HEK293 (cell line): ENCODE results near the gene ZC3H7B.

Source experiments
- CTCF ChIA-PET: fragments of 350-600 bp; formaldehyde crosslinking; extraction: SDS; loops from one replicate; lab custom pipeline; 2021; ENCODE audit warnings: antibody characterized with exemption; lab: Yijun Ruan, JAX
- POLR2A ChIA-PET: fragments of 300-600 bp; formaldehyde crosslinking; extraction: SDS; loops from one replicate; lab custom pipeline; 2020; ENCODE audit warnings: antibody characterized with exemption, inconsistent platforms; lab: Yijun Ruan, JAX
- H3K27ac ChIP-seq: fragments of 200-500 bp; sonication (Bioruptor generic); 2 replicates; pipeline ENCODE4 v1.5.1; 2014; ENCODE audit warnings: low read depth, low read length, control low read depth, inconsistent platforms; ENCODE audit errors: extremely low read depth
- H3K36me3 ChIP-seq, 2 experiments: fragments of 200-500 bp in 1 of 2; sonication (Bioruptor generic) in 1 of 2; 1 replicate in 1 of 2; 2 replicates in 1 of 2; pipeline ENCODE4 v1.5.1; 2014 to 2017; ENCODE audit warnings: inconsistent platforms in 2 of 2, low read length in 2 of 2; ENCODE audit not compliant: control insufficient read depth in 2 of 2, insufficient read depth in 1 of 2
- H3K4me1 ChIP-seq: fragments of 200-500 bp; sonication (Bioruptor generic); 2 replicates; pipeline ENCODE4 v1.5.1; 2014; ENCODE audit warnings: mild to moderate bottlenecking, low read length, inconsistent platforms; ENCODE audit not compliant: control insufficient read depth, insufficient read depth
- H3K4me3 ChIP-seq: 2 replicates; pipeline ENCODE4 v1.5.1; 2011; ENCODE audit warnings: low read depth, mild to moderate bottlenecking, control low read depth, low read length, moderate library complexity
- H3K9me3 ChIP-seq: fragments of 200-500 bp; sonication (Bioruptor generic); 2 replicates; pipeline ENCODE4 v1.5.1; 2014; ENCODE audit warnings: low read depth, low read length, inconsistent platforms; ENCODE audit not compliant: control insufficient read depth, insufficient read depth
- ELK4 ChIP-seq: IDR thresholded peaks from 2 replicates; pipeline ENCODE4 v1.6.1; 2011; ENCODE audit warnings: mild to moderate bottlenecking, low read depth, low read length, borderline replicate concordance
- GFI1B ChIP-seq: fragments of 450-650 bp; formaldehyde crosslinking; IDR thresholded peaks from 2 replicates; pipeline ENCODE4 v1.5.1; 2016; ENCODE audit warnings: missing biosample characterization, missing genetic modification characterization
- KLF16 ChIP-seq: fragments of 450-650 bp; formaldehyde crosslinking; IDR thresholded peaks from 2 replicates; pipeline ENCODE4 v1.5.1; 2017; ENCODE audit warnings: missing biosample characterization, missing genetic modification characterization
- PRDM10 ChIP-seq: fragments of 450-650 bp; formaldehyde crosslinking; IDR thresholded peaks from 2 replicates; pipeline ENCODE4 v1.5.1; 2016; ENCODE audit warnings: missing biosample characterization, missing genetic modification characterization
- ZBTB17 ChIP-seq: fragments of 450-650 bp; formaldehyde crosslinking; IDR thresholded peaks from 2 replicates; pipeline ENCODE4 v1.5.1; 2016; ENCODE audit warnings: missing biosample characterization, missing genetic modification characterization
- ZFHX2 ChIP-seq: fragments of 450-650 bp; formaldehyde crosslinking; conservative IDR thresholded peaks from 2 replicates; pipeline ENCODE4 v1.5.1; 2016; ENCODE audit warnings: missing biosample characterization, missing genetic modification characterization
- ZNF157 ChIP-seq: fragments of 450-650 bp; formaldehyde crosslinking; IDR thresholded peaks from 2 replicates; pipeline ENCODE4 v1.5.1; 2016; ENCODE audit warnings: missing biosample characterization, missing genetic modification characterization
- ZNF202 ChIP-seq: fragments of 450-650 bp; formaldehyde crosslinking; IDR thresholded peaks from 2 replicates; pipeline ENCODE4 v1.5.1; 2016; ENCODE audit warnings: missing biosample characterization, missing genetic modification characterization, borderline replicate concordance
- ZNF24 ChIP-seq: fragments of 450-650 bp; formaldehyde crosslinking; IDR thresholded peaks from 2 replicates; pipeline ENCODE4 v1.5.1; 2016; ENCODE audit warnings: missing biosample characterization, missing genetic modification characterization
- ZNF501 ChIP-seq: fragments of 450-650 bp; formaldehyde crosslinking; IDR thresholded peaks from 2 replicates; pipeline ENCODE4 v1.5.1; 2016; ENCODE audit warnings: missing biosample characterization, missing genetic modification characterization
- ZNF776 ChIP-seq: fragments of 450-650 bp; formaldehyde crosslinking; IDR thresholded peaks from 2 replicates; pipeline ENCODE4 v1.5.0; 2017; ENCODE audit warnings: missing biosample characterization, missing genetic modification characterization, borderline replicate concordance
- TF ChIP-seq, protein P1 (sequence below): fragments of 450-650 bp; IDR thresholded peaks from 2 replicates; pipeline ENCODE4 v1.5.1; 2018; ENCODE audit warnings: missing biosample characterization, missing genetic modification characterization
- TF ChIP-seq, protein P2 (sequence below): fragments of 450-650 bp; formaldehyde crosslinking; optimal IDR thresholded peaks from 2 replicates; pipeline ENCODE3; 2016; ENCODE audit warnings: missing biosample characterization, mild to moderate bottlenecking, missing genetic modification characterization

The ZC3H7B gene

DNA sequence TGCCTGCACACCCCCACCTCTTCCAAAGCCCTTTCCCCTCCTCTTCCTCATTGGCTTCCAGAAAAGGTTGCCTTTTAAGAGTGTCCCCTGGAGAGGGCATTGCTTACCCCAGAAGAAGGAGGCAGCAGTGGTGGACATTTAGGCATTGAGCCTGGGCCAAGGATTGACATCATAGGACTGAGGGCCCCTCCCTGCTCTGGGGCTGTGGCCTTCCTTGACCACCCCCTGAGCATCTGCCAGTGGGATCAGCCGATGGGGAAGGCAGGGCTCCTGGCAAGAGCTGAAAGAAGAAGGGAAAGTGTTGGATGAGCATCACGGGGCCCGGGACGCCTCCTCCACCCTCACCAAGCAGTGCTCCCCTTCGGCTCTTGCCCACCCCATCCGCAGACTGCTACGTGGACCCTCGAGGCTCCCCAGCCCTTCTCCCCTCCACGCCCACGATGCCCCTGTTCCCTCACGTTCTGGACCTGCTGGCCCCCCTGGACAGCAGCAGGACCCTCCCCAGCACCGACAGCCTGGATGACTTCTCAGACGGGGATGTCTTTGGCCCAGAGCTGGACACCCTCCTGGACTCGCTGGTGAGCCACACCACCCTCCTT is 37.4 kb downstream of the ZC3H7B start (continued):
- peak; percentile 58 for TF ChIP-seq PRDM10 (tag by site-specific recombination)
- TF ChIP-seq ZNF501 (tag by site-specific recombination), result no peak
- no peak for TF ChIP-seq ZBTB17 (tag by site-specific recombination)
- TF ChIP-seq, all 188 proteins: peak for 3

DNA sequence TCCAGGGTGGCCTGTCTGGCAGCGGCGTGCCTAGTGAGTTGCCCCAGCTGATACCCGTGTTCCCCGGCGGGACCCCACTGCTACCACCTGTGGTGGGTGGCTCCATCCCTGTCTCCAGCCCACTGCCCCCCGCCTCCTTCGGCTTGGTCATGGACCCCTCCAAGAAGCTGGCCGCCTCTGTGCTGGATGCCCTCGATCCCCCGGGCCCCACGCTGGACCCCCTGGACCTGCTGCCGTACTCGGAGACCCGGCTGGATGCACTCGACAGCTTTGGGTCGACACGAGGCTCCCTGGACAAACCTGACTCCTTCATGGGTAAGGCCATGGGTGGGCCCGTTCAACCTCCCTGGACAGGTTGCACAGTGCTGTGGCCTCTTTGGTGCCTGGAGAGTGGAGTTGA is 38.5 kb downstream of the ZC3H7B start:
- no peak overlapping the region for H3K4me3 ChIP-seq
- CTCF ChIA-PET, result interaction anchor here (0.7 kb wide), 1 partner anchor 74 kb away, joined by 3 read pairs; no protein-coding TSS in a partner anchor
- POLR2A ChIA-PET, result no interaction called here
- no peak for TF ChIP-seq KLF16 (tag by site-specific recombination)
- no peak for TF ChIP-seq ZNF24 (tag by site-specific recombination)
- no peak for TF ChIP-seq GFI1B (tag by site-specific recombination)
- no peak for TF ChIP-seq ZNF501 (tag by site-specific recombination)
- no peak for TF ChIP-seq ZNF157
- TF ChIP-seq ZNF776 (tag by site-specific recombination), result no peak
- TF ChIP-seq, protein P1, sequence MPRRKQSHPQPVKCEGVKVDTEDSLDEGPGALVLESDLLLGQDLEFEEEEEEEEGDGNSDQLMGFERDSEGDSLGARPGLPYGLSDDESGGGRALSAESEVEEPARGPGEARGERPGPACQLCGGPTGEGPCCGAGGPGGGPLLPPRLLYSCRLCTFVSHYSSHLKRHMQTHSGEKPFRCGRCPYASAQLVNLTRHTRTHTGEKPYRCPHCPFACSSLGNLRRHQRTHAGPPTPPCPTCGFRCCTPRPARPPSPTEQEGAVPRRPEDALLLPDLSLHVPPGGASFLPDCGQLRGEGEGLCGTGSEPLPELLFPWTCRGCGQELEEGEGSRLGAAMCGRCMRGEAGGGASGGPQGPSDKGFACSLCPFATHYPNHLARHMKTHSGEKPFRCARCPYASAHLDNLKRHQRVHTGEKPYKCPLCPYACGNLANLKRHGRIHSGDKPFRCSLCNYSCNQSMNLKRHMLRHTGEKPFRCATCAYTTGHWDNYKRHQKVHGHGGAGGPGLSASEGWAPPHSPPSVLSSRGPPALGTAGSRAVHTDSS (tag by site-specific recombination), result no peak
- H3K9me3 ChIP-seq, result no peaks in the 10 kb centered on the region
- H3K27ac ChIP-seq, result no peak overlapping the region
- peaks cover 12 to 78% of the 10 kb centered on the region in 2 experiments; a peak in 2 of 3 replicates for H3K36me3 ChIP-seq
- no peaks in the 10 kb centered on the region for H3K4me1 ChIP-seq

- ChIA-PET POLR2A (no interaction called here), CTCF (no interaction called here)
- no peaks in the 10 kb centered on the region for H3K9me3 ChIP-seq
- TF ChIP-seq, protein P2, sequence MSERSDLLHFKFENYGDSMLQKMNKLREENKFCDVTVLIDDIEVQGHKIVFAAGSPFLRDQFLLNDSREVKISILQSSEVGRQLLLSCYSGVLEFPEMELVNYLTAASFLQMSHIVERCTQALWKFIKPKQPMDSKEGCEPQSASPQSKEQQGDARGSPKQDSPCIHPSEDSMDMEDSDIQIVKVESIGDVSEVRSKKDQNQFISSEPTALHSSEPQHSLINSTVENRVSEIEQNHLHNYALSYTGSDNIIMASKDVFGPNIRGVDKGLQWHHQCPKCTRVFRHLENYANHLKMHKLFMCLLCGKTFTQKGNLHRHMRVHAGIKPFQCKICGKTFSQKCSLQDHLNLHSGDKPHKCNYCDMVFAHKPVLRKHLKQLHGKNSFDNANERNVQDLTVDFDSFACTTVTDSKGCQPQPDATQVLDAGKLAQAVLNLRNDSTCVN, result no peak
- no peak for TF ChIP-seq ZNF202 (tag by site-specific recombination)
- TF ChIP-seq ELK4, result no peak
- peak; percentile 15; the same call in 1 of the 2 replicates for TF ChIP-seq ZFHX2
- no peak overlapping the region for H3K27ac ChIP-seq
- H3K36me3 ChIP-seq, result peaks cover 13 to 76% of the 10 kb centered on the region in 2 experiments; a peak in 2 of 3 replicates
- no peaks in the 10 kb centered on the region for H3K4me1 ChIP-seq
- no peak overlapping the region for H3K4me3 ChIP-seq
These were observed 39.0 kb downstream of the ZC3H7B start for GRCh38 chr22:41340357-41340756.
